ENCODE results near the gene EML6. TPM values are rescaled to one million over a fixed set of nuclear protein-coding genes. Genes with fewer than 3 reads are reported as not detected.
"Not testable (repeated sequence)": the region's sequence is repeated elsewhere in the genome, so short reads cannot be mapped to it uniquely, and the experiment has no call there.

Gene EML6
- total RNA-seq, 1 donor from 2014 or later = 2.4 TPM

DNA sequence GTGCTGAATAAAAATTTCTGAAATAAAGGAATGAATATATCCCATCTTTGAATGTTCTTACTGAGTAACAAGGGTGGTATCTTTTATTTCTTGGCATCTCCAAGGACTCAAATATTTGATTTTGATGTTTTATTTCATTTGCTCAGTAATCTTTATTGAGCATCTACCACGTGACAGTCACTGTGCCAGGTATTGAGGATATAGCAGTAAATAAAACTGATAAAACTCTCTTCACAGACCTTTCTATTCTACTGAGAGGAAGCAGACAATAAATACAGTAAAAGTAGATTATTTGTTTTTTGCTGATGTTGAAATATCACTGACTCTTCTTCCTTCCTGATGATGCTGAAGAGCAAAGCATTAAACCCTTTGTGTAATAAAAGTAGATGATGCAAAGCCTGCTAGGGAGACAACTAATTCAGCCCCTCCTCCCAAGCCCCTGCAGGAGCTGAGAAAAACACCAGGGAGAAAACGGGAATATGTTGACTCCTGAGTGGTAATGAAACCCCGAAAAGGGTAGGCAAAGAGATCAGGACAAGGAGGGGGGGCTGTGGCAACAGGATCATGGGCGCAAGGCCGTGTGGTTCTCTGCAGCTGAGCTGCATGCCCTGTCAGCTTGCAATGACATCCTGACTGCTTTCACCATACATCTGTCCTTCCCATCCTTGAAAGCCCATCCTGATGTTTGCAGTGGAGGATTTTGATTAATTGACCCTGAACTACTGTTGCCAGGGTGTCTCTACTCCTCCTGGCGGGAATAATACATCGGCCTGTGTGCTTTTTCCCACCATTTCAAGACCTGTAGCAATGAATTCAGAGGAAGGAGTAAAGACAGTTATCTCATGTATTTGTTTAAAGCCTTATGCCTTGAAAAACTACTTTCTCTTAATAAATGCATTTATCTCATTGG lies 117.4 kb downstream of the EML6 start:
- DNase-seq (ENCODE audit: low spot score) = no peak

DNA sequence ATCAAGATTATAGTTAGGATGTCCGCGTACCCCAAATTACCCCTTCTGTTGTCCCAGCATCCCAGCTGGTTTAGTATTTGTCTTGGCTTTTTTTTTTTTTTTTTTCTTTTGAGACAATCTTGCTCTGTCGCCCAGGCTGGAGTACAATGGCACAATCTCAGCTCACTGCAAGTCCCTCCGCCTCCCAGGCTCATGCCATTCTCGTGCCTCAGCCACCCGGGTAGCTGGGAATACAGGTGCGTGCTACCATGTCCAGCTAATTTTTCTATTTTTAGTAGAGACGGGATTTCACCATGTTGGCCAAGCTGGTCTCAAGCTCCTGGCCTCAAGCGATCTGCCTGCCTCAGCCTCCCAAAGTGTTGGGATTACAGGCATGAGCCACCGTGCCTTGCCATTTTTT lies 118.0 kb downstream of the EML6 start:
- DNase-seq (ENCODE audit: low spot score) = not testable (repeated sequence)

DNA sequence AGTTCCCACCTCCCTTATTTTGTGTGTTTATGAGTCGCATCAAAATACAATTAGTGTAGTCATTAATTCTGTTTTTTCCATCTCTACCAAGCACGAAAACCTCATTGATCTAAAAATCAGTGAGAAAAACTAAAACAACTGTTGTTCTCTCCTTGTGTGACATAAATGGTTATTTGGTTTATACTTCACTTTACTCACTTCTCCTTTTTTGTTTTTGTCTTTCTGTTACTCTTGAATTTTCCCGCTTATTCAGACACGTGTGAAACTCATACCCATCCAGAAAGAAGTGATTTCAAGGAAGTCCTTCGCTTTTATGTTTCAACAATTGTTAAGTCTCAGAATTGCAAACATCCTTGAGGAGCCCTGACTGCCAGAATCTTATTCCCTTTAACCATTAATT lies 121.6 kb downstream of the EML6 start:
- no peak for DNase-seq (ENCODE audit: low spot score)

DNA sequence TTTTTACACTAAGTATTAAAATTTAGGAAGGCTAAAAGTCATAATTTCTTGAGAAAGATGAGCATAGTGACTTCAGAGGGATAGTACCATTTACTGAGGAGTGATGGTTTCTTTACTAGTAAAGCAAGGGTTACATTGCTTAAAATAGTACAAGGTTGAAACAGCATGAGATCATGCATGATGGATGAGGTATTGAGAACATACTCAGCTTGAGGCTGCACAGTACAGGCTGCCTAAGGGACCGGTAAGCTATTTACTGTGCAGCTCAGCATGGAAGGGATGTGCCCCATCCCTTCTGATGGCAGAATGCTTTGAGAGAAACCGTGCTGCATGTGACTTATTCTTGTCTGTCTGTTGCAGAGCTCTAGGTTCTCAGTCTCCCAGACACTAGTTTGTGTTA lies 122.1 kb downstream of the EML6 start:
- no peak for DNase-seq (ENCODE audit: low spot score)

DNA sequence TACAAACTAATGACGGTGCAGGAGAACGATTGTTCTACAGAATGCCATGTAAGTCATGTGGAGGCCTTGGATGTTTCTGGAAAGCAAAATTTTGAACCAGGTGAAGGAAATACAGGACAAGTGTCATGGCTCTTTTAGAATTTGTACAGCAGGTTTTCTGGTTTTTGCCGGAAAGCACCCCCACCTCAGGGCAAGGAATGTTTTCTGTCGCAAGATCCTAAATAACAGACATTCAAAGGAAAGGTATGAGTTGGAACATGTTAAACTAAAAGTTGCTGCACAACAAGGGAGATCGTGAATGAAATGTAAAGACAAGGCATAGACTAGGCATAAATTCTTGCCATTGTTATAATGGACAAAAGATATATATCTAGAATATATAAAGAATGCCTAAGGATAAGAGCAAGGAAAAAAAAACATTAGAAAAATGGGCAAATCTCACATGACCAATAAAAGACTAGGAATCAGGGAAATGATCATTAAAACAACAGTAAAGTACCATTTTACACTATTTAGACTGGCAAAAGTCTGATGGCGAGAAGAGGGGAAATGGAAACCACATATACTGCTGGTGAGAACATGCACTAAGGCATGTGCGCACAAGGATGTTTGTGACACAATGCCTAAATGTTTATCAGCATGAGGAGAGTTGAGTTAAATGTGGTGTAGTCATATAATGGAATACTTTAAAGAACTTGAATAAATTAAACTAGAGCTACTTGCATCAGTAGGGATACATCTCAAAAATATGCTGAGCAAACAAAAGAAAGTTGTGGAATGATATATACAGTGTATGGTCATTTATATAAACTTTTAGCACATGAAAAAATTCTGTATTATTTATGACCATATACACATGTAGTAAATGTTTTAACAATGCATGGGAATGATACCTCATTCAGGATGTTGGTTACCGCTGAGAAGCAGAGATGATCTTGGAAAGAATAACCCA lies 127.0 kb downstream of the EML6 start:
- DNase-seq (ENCODE audit: low spot score) = no peak

DNA sequence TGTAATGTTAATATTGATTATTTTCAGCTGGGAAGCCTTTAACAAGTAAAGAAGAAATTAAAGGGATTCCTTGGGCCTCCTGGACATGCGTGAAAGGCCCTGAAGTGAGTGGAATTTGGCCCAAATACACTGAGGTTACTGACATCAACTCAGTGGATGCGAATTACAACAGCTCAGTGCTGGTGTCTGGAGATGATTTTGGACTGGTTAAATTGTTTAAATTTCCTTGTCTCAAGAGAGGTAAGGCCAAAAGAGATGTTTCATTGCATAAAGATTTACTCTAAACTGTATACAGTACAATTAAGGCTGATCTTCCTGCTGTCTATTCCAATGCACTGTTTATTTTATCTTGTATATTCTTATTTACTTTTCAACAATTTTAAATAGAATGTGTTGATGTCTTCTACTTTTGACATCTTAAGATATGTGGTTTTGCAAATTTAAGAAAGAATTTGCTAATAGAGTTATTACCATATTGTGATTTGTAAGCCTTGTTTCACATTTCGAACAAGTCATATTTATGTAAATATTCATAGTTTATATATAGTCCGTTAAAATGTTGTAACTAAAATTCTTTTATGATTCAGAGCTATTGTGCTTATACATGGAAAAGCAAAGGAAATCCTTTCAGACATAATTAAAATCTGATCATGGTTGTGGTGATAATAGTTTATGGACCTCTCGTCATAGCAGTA lies 130.3 kb downstream of the EML6 start:
- no peak for DNase-seq (ENCODE audit: low spot score)

DNA sequence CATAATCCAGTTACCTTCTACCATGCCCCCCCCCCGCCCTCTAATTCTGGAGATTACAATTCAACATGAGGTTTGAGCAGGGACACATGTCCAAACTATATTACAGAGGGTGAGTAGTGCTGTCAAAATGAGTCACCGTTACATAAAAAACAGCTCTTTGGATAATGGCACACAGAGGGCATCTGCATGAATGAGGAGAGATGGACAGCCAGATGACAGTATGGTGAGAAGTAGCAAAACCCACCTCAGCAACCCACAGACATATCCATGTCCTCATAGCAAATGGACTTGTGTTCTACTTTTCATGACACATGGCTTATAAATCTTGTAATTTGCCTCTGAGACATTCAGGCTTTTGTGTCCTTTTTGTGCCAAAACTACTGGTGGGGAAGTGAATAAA lies 132.0 kb downstream of the EML6 start:
- no peak for DNase-seq (ENCODE audit: low spot score)

DNA sequence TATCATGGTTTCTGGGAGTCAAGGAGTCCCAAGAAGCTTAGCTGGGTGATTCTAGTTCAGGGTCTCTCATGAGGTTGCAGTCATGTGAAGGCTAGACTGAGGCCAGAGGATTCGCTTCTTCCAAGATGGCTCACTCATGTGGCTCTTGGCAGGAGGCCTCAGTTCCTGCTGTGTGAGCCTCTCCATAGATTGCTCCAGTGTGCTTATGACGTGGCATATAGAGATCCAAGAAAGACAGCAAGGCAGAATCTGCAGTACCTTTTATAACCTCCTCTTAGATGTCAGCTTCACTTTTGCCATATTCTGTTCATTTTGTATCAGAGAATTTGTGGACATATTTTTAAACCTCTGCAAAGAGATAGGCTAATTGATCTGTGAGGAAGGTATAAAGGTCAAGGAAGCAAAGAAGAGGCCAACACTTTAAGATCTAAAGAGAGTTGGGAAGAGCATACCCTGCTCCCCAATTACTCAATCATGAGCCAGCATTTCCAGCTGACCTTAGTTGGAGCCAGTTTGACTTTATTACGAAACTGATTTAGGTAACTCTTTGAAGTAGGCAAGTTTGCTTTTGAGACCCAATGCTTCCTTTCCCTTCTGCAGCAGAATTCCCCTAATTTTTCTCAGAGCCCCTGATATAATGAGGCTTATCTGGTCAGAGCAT lies 134.7 kb downstream of the EML6 start:
- DNase-seq (ENCODE audit: low spot score) = no peak

DNA sequence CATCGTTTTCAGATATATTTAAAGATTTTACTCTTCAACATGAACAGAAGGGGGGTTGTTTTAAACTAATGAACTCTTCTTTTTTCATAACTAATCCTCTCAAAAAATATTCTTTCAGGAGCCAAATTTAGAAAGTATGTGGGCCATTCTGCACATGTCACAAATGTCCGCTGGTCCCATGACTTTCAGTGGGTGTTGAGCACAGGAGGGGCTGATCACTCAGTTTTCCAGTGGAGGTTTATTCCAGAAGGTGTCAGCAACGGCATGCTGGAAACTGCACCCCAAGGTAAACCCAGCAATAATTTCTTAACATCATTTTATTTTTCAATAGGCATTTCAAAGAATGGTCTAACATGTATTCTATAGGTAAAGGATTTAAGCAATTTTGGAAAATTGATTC lies 136.0 kb downstream of the EML6 start:
- no peak for DNase-seq (ENCODE audit: low spot score)

DNA sequence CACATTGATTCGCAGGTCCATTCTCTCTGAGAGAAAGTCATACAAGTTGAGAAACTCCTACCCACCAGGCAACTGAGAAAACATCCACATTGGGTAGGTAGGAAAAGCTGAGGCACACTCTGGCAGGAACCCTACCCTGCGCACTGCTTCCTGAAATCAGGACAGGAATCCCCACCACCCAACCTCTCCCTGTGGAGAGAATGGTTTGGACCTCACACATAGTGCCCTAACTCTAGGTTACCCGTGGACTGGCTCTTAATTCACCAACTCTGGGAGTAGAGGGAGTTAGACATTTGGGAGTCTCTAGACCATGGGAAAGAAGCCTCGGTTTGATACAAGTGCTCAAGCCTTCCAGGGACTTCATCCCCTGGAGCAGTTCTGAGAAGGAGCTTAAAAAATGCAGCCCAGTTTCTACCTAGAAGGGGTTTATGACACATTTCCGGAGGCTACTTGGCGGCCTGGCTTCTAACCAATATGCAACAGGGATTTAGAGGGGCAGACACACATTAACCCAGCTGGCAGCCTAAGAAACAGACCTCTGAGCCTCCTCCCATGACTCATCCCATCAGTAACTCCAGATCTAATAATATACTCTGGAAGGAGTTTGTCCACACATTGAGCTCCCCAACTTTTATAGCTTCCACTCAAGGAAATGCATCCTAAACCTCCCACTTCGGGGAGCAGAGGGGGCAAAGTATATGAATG lies 136.7 kb downstream of the EML6 start:
- no peak for DNase-seq (ENCODE audit: low spot score)

DNA sequence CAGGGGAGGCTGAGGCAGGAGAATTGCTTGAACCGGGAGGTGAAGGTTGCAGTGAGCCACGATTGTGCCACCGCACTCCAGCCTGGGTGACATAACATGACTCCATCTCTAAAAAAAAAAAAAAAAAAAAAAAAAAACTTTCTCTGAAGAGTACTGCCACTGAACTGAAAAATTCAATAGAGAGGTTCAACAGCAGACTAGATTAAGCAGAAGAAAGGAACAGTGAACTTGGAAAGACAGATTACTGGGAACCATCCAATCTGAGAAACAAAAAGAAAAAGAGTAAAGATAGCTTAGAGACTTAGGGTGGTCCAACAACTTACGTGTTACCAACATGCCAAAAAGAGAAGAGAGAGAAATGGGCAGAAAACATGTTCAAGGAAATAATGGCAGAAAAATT lies 138.8 kb downstream of the EML6 start:
- DNase-seq (ENCODE audit: low spot score) = no peak

DNA sequence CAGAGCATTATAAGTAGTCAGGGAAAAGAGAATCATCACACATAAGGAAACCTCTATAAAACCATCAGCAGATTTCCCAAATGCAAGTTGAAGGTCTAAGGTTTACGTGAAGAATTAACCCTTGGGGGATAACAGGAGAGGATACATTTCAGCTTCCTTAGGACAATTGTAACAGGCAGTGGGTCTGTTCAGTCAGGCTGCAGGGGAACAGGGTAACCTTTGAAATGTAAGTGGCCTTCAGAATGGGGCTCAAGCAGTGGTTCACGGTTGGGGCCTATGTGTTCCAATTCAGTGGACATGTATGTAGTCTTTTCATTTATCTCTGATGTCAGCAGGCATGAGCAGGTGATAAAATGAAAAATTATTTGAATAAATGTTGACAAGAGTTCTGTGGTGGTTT lies 139.3 kb downstream of the EML6 start:
- DNase-seq (ENCODE audit: low spot score) = no peak

DNA sequence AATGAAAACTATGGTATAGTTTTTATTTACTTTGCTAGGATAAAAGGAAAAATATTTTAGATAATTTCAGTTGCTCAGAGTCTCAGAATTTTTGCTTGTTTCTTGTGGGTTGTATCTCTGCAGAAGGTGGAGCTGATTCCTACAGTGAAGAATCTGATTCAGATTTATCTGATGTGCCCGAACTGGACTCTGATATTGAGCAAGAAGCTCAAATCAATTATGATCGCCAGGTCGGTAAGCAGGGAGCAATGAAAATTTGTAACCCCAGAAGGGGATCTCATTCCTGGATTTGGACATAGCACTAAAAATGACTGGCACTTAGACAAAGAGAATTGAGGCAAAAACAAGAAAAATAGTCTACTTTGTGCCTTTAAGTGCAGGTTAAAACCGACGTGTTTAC lies 140.2 kb downstream of the EML6 start:
- no peak for DNase-seq (ENCODE audit: low spot score)

DNA sequence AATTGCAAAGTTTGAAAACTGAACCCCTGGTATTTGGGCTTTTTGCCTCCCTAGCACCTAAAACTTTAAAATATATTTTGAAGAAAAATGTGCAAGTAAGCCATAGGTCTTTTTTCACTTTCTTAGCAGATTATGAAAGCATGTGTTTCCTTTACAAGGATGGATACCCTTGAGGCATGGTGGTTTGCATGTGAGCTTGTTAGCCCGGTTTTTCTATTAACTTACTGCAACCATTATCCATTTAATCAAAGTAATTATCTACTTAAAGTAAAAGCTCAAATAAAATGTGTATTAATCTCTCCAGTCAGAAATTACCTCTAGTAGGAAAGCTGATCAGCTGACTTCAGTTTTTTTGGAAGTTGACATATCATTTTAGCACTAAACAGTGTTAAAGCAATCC lies 140.6 kb downstream of the EML6 start:
- DNase-seq (ENCODE audit: low spot score) = no peak

DNA sequence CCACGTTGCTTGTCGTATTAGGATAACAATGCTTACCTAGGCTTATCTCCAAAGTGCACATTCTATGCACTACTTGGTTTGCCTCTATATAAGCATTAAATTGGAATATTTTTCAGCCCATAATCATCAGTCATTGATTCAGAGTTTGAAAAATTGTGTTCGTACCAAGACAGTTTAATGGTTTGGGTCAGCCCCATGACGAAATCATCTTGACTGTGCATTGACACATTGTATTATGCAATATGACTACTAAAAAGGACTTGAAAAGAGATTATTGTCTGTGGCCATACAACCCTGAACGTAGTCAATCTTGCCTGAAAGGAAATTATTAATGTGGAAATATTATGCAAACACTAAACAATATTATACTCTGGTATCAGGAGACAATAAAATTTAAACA lies 141.3 kb downstream of the EML6 start:
- no peak for DNase-seq (ENCODE audit: low spot score)

DNA sequence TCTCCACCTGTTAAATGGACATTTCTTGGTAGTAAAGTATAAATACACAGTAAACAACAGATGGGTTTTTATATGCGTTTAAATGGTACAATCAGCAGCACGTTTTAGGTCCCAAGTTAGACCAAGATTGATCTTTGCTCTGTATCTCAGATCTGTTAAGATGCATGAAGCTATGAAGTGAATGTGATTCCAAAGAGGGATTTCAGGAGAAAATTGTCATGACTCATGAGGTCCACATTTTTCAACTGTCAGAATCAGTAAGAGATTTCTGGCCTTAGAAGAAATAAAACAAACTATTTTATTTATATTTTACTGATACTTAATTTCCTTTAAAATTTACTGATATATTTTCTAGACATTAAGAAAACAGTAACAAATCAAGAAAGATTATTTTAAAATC lies 142.7 kb downstream of the EML6 start:
- DNase-seq (ENCODE audit: low spot score) = no peak

DNA sequence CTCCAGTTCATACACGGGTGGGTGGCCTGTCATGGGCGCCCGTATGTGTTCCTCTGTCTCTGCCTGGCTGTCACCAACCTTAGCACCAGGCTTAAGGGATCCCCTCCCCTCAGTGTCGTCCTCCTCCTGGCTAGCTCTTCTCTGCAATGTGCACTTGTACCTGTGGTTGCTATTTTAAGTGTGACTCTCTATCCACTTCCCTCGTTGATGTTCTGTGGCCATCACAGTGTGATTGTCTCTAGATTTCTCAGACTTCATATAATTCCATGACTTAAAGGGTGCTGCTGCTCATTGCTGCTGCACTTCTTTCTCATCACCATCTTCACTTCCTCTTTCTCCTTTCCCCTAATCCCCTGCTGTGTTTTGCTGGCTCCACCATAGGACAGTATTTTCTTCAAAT lies 143.4 kb downstream of the EML6 start:
- DNase-seq (ENCODE audit: low spot score) = no peak

DNA sequence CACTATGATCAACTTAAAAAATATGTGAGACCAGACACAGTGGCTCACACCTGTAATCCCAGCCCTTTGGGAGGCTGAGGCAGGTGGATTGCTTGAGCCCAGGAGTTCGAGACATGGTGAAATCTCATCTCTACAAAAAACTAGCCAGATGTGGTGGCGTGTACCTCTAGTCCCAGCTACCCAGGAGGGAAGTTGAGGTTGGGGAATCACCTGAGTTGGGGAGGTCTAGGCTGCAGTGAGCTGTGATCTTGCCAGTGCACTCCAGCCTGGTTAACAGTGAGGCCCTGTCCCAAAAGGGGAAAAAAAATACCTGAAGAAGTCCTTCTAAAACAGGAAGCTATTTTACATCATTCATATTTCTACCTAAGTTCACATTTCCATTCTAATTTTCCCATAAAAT lies 144.0 kb downstream of the EML6 start:
- no peak for DNase-seq (ENCODE audit: low spot score)

DNA sequence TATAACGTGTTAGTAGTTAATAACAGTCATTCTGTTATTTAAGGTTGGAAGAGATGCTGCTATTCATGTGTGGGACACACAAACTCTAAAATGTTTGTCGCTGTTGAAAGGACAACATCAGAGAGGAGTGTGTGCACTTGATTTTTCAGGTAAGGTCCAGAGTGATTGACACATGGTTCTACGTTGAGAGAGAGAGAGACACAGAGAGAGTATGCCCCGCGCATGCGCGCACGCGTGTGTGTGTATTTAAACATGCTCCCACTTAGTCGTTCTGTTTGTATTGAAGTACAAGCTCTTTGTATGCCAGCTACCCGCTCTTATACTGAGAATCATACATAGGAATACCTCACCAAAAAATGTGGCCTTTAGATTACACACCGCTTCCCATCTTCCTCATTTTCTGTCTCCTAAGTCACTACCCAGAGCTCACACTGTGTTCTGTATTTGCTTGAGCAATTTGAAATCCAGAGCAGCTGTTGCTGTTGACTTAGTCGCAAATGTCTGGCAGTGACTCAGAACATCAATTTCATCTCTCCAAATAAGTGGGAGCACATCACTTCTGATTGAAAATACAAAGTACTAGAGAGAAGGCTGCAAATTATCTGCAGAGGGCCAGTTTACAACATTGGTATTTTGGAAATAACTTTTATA lies 148.1 kb downstream of the EML6 start:
- no peak for DNase-seq (ENCODE audit: low spot score)

DNA sequence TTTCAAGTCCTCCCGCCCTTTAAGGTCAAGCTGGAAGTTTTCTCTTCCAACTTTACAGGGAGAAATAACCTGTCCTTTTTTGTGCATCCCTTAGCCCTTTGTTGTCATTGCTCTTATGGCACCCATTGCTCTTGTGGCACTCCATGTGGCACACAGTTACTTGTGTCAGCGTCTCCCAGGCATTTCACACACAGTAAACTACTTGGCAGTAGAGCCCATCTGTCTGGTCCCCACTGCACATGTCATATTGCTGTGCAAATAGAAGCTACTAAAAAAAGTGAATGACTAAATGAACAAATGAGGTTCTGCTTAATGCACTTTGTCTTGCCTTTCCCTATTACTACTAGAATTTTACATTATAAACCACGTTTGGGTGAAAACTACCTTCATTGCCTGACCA lies 149.3 kb downstream of the EML6 start:
- no peak for DNase-seq (ENCODE audit: low spot score)

All from mesenteric fat pad (tissue), 1 donor.